Measurements from ENCODE around the gene CCDC78. TPM values are rescaled to one million over a fixed set of nuclear protein-coding genes. Genes with fewer than 3 reads are reported as not detected.

CCDC78 gene
- total and polyA plus RNA-seq, 2 of the 13 experiments (the other 11 are each of a cell fraction or from before 2014, with no cell fraction given): 0.53 to 1.5 TPM

DNA sequence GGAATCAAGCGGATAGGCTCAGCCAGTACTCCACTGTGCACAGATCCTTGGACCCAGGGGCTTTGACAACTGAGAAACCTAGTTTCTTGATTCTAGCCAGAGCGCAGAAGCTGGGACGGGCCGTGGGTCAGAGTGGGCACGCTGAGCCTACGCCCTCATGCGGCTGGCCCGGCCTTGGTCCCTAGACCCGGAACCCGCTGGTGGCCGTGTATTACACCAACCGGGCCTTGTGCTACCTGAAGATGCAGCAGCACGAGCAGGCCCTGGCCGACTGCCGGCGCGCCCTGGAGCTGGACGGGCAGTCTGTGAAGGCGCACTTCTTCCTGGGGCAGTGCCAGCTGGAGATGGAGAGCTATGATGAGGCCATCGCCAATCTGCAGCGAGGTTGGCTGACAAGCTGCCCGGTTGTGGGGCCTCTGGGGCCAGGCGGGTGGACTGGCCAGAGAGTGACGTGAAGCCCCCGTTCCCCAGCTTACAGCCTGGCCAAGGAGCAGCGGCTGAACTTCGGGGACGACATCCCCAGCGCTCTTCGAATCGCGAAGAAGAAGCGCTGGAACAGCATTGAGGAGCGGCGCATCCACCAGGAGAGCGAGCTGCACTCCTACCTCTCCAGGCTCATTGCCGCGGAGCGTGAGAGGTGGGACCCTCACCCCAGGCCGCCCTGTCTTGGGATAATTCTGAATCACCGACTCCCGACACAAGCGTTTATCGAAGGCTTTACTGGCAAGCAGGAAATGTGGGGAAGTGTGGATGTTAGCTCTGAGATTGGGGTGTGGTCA is 45.1 kb downstream of the CCDC78 start (continued):
- TF ChIP-seq, protein P1, sequence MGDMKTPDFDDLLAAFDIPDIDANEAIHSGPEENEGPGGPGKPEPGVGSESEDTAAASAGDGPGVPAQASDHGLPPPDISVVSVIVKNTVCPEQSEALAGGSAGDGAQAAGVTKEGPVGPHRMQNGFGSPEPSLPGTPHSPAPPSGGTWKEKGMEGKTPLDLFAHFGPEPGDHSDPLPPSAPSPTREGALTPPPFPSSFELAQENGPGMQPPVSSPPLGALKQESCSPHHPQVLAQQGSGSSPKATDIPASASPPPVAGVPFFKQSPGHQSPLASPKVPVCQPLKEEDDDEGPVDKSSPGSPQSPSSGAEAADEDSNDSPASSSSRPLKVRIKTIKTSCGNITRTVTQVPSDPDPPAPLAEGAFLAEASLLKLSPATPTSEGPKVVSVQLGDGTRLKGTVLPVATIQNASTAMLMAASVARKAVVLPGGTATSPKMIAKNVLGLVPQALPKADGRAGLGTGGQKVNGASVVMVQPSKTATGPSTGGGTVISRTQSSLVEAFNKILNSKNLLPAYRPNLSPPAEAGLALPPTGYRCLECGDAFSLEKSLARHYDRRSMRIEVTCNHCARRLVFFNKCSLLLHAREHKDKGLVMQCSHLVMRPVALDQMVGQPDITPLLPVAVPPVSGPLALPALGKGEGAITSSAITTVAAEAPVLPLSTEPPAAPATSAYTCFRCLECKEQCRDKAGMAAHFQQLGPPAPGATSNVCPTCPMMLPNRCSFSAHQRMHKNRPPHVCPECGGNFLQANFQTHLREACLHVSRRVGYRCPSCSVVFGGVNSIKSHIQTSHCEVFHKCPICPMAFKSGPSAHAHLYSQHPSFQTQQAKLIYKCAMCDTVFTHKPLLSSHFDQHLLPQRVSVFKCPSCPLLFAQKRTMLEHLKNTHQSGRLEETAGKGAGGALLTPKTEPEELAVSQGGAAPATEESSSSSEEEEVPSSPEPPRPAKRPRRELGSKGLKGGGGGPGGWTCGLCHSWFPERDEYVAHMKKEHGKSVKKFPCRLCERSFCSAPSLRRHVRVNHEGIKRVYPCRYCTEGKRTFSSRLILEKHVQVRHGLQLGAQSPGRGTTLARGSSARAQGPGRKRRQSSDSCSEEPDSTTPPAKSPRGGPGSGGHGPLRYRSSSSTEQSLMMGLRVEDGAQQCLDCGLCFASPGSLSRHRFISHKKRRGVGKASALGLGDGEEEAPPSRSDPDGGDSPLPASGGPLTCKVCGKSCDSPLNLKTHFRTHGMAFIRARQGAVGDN (CRISPR knock-in tag; IDR thresholded peaks at IDR 0.05): peak; percentile 73
- TF ChIP-seq HNF4A (CRISPR knock-in tag; IDR thresholded peaks at IDR 0.05) (peak; percentile 3; the same call in 1 of the 2 replicates), HDAC2 (CRISPR knock-in tag; IDR thresholded peaks at IDR 0.05) (peak; percentile 25; the same call in 1 of the 2 replicates), ELF1 (CRISPR knock-in tag; IDR thresholded peaks at IDR 0.05) (peak; percentile 73), ZNF44 (CRISPR knock-in tag; IDR thresholded peaks at IDR 0.05) (no peak), KMT2A (CRISPR knock-in tag; IDR thresholded peaks at IDR 0.05) (no peak), POLR2AphosphoS2 (IDR thresholded peaks at IDR 0.05; ENCODE audit: low read depth, low read length) (no peak), ELF4 (CRISPR knock-in tag; IDR thresholded peaks at IDR 0.05; ENCODE audit: borderline replicate concordance) (no peak), PTBP1 (IDR thresholded peaks at IDR 0.05; ENCODE audit: low read depth, low read length, poor library complexity, severe bottlenecking) (peak; percentile 28), PCBP1 (IDR thresholded peaks at IDR 0.05; ENCODE audit: borderline replicate concordance, low read depth, low read length) (no peak), MZF1 (CRISPR knock-in tag; IDR thresholded peaks at IDR 0.05; ENCODE audit: borderline replicate concordance) (no peak), ZNF713 (CRISPR knock-in tag; IDR thresholded peaks at IDR 0.05) (0 out of 2 replicates have a peak, but pooled peaks have one; percentile 33), BRD4 (CRISPR knock-in tag; IDR thresholded peaks at IDR 0.05) (no peak), SAP130 (CRISPR knock-in tag; IDR thresholded peaks at IDR 0.05; ENCODE audit: low read depth) (peak; percentile 84), ATF1 (CRISPR knock-in tag; IDR thresholded peaks at IDR 0.05) (no peak), ZNF234 (CRISPR knock-in tag; conservative IDR thresholded peaks at IDR 0.05) (no peak), PLRG1 (conservative IDR thresholded peaks at IDR 0.05) (no peak), POLR2G (IDR thresholded peaks at IDR 0.05; ENCODE audit: low read depth, low read length) (no peak), ZNF563 (CRISPR knock-in tag; IDR thresholded peaks at IDR 0.05) (0 out of 2 replicates have a peak, but pooled peaks have one; percentile 24), ZNF30 (CRISPR knock-in tag; IDR thresholded peaks at IDR 0.05) (no peak), HOXA7 (CRISPR knock-in tag; IDR thresholded peaks at IDR 0.05) (no peak)
- TF ChIP-seq, protein P2, sequence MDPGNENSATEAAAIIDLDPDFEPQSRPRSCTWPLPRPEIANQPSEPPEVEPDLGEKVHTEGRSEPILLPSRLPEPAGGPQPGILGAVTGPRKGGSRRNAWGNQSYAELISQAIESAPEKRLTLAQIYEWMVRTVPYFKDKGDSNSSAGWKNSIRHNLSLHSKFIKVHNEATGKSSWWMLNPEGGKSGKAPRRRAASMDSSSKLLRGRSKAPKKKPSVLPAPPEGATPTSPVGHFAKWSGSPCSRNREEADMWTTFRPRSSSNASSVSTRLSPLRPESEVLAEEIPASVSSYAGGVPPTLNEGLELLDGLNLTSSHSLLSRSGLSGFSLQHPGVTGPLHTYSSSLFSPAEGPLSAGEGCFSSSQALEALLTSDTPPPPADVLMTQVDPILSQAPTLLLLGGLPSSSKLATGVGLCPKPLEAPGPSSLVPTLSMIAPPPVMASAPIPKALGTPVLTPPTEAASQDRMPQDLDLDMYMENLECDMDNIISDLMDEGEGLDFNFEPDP (CRISPR knock-in tag; conservative IDR thresholded peaks at IDR 0.05): no peak
- TF ChIP-seq, protein P3, sequence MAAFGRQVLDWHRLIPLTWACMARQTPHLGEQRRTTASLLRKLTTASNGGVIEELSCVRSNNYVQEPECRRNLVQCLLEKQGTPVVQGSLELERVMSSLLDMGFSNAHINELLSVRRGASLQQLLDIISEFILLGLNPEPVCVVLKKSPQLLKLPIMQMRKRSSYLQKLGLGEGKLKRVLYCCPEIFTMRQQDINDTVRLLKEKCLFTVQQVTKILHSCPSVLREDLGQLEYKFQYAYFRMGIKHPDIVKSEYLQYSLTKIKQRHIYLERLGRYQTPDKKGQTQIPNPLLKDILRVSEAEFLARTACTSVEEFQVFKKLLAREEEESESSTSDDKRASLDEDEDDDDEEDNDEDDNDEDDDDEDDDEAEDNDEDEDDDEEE (CRISPR knock-in tag; IDR thresholded peaks at IDR 0.05): no peak
